GM19193 (cell line): ENCODE data around the gene FAM53B.

ENCODE experiments used
- POLR2A ChIP-seq: IDR thresholded peaks from 4 replicates; pipeline ENCODE4 v1.6.1; 2011; ENCODE audit not compliant: insufficient read depth, insufficient read length; ENCODE audit errors: extremely low read depth

Gene FAM53B

DNA sequence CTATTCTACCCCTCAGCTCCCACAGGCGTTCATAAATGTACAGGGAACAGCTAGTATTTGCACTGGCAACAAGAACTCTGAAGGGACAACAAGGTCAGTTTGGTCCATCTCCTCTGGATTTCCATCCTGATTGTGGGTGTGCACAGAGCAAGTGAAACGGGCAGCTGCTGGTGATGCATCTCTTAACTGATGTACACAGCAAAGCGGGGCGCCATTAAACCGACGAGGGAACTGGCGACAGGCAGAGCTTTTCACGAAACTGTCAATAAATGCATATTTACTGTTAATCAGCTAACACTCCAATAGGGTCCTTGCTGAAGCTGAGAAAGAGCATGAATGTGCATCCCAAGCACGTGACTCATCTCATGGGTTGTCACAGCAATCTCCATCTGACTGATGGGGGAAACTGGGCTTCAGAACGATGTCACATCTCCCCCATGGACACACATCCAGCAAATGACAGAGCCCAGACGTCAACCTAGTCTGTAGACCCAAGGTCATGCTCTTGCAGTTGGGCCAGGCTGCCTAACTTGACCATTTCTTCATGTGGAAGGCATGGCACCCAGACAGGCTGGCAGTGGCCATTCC lies 54.2 kb downstream of the FAM53B start:
- TF ChIP-seq POLR2A, result no peak

DNA sequence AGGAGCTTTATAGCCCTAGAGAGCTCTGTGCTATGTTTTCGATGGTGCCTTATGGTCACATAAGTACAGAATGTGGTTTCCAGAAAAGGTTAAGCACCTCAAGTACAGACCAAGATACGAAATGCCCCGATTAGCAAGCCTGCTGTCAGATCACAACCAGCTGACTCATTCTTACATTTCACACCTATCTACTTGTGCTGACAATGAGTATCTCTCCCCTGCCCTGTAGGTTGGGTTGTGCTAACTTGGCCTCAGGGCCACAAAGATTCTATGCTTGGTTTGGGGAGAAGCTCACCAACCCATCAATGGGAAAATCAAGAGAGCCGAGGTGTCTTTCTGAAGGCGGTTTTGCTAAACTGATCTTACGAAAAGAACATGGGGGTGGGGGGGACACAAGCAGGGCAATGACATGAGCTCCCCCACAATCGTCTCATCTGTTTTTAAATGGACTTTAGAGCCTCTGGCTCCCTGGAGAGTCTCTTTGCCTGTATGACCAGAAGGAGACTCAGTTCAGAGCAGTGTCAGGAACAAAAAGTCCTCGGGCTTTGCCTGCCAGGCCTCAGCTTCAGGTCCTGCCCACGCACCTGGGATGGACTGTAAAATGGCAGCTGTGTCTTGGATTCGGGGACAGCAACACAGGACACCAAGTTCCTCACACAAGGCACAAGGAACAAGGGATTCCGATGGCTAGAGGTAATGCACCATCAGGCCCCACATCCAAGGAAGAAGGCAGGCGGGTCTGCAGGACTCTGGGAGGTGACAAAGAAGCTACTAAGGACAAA lies 55.1 kb downstream of the FAM53B start:
- TF ChIP-seq POLR2A, result no peak

DNA sequence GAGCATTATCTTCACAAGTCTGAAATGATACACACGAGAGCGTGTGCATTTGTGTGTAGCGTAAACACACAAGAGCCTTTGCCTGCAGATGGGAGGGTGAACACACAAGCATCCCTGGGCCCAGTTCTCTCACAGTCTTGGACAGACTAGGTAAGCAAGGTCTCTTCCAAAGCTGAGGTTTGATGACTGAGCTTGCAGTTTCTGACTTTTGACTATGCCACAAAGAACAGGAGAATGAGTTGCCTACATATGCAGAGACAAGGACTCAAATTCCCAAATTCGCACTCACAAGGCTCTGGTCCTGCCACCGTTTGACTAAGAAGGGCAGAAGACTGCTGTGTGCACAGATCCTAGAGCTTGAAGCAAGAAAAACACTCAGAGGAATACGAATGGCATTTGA lies 55.8 kb downstream of the FAM53B start:
- no peak for TF ChIP-seq POLR2A

DNA sequence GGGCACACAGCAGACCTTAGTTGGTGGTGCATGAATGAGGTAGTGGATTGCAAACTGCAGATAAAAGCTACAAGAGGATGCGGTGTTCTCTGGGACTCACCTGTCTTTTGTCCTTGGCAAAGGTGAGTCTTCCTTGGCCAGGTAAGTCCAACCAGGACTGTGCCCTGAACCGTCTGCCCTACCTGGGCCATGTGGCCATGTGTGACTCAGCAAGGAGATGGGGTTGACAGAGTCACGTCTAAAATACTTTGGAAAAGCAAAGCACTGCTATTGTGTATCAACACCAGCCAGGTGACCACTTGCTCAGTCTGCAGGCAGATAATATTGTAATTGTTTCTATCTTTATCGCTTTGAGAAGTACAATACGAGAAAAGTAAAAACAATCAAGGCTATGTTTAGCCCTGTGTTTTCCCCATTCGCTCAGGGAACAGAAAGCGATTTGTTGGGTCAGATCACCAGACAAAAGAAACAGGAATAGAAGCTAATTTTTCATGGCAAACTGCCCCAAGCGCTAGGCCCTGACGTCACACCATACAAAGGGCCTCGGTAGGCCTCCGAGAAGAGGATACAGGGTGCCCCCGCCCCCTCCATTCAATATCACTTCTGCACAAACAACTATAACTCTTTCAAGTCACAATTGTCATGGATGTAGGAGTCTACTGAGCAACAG lies 57.3 kb downstream of the FAM53B start:
- no peak for TF ChIP-seq POLR2A

DNA sequence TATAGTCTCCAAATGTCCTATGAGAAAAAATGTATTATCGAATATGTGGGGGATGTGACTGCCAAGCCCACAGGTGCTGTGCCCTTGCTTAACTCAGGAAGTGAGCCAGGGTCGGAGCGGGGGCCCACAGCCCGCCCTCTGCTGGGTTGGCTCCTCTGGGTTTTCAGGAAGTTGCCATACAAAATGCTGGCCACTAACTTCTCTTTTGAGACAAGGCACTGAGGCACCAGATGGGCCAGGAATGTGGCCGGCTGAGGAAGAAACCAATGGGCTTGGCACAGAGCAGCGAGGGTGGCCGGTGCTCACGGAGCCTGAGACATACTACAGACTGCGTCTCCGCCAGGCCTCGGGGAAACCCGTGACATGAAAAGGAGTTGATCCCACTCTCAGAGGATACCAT lies 58.9 kb downstream of the FAM53B start:
- no peak for TF ChIP-seq POLR2A

DNA sequence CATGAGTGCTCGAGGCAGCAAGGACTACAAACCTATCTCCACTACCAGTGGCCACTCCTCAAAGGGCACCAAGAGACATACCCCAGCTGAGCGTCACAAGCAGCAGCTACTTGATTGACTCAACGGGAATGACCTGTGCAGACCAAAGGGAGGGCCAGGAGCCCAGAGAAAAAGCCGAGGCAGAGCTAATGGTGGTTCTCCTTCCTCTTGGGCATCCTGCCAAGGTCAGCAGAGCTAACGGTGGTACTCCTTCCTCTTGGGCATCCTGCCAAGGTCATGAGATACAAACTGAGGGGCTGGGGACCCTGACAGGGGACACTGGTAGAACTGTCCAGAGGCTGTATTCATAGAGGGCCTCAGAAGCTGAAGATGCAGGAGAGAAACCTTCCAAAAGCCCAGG lies 60.4 kb downstream of the FAM53B start:
- TF ChIP-seq POLR2A, result no peak

DNA sequence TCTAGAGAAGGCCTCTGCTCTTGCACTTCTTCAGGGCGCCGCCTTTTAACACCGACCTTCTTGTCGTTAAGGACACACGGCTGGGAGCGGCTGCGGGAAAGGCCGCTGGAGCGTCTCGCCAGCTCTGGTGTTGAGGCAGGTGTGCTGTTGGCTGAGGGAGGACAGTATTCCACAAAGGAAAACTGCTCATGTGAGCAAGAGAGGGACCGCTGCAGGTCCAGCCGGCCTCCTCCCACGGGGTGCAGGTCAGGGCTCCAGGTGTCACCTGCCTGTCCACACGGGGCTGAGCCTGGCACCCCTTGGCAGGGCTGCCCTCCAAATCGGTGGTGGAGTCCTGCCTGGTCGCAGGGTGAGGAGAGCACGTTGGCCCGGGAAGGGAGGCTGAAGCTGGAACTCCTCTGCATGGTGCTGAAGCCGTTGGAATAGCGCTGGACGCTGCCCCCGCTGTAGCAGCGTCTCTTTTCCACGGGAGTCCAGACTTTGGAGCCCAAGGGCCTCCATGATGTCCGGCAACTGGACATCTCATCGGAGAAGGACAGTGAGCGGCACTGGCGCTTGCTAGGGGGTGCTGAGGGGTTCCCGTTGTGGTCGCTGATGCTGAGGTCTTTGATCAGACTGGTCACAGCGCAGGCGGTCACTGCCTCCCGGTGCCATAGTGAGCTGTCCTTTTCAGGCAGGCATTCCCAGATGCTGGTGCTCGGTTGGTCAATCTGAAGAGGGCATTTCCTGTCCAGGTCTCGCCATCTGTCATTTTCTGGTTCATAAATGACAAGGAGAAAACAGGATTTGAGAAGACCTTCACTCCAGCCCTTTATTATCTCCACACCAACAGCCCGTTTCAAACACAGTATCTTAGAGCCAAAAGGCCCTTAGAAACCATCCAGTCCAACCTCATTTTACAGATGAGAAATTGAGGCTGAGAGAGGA lies 62.3 kb downstream of the FAM53B start:
- TF ChIP-seq POLR2A, result no peak

DNA sequence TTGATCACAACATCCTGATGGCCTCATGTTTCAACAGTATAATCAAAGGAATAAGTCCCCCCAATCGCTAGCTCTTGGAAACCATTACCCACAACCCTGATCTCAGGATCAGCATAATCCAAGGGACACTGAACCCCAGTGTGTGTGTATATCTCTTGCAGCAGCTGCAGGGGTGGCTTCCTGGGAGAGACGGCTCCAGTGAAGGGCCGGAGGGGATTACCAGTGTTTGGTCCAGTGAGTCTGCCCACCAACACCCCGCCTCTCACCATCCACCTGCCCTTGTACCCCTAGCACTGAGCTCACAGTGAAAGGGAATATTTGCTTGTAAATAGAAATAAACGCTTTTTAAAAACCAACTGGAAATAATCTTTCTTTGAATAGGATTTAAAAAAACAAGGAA lies 63.1 kb downstream of the FAM53B start:
- no peak for TF ChIP-seq POLR2A

DNA sequence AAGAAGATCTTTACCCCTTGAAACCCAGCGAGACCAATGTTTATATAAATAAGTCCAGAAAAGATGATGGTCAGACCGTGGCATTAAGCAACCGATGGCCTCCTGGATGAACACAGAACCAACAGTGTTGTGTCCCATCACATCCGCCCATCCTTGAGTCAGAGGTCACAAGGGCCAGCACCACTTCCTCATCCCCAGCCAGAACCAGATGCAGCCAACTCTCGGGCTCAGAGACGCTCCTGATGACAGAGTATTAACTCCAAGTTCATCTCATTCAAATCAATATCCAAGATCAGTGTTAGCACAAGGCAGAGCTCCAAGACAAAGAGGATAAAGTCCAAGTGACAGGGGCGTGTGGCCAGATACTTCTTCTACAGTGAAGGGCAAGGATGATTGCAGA lies 63.5 kb downstream of the FAM53B start:
- no peak for TF ChIP-seq POLR2A

DNA sequence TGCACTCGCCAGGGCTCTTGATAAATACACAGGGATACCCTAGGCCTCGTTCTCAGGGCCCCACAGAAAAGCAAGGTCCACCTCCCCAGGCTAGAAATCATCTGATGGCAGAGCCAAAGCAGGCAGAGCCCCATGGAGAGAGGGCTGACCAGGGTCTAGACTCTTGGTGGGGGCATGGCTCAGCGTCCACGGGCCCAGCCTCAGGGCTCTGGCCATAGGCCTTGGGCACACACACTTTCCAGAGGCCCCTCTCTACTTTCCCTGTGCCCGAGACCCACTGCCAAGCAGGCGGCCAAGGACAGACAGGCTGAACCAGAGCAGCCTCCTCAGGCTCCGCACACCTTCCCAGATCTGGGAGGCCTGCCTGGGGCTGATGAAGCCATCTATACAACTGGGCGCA lies 64.8 kb downstream of the FAM53B start:
- no peak for TF ChIP-seq POLR2A

DNA sequence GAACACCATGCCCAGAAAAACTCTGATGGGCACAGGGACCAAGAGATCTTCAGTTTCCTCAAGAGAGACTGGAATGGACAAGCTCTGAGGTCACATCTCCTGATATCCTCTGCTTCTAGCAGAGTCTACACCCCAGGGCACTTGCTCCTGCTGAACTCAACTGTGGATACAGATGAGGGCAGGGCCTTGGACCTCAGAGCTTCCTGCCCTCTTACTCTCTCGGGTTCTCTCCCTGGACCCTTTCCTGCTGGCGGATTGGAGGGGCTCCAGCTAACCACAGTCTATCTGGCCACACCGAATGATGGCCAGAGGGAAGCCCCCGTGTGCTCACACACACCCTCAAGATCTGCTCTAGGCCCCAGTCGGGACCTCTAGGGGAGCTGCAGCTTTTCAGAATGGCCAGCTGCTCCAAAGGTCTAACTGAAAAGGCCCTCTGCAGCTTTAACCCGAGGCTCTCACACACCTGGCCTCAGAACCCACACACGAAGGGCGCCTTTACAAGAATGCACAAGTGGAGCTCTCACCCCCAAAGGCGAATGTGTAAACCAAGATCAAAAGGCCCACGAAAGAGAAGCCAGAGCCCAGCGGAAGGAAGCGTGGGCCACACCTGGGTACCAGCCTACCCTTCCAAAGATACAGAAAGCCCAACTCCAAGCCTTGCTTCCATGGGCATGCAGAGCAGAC lies 65.5 kb downstream of the FAM53B start:
- no peak for TF ChIP-seq POLR2A

DNA sequence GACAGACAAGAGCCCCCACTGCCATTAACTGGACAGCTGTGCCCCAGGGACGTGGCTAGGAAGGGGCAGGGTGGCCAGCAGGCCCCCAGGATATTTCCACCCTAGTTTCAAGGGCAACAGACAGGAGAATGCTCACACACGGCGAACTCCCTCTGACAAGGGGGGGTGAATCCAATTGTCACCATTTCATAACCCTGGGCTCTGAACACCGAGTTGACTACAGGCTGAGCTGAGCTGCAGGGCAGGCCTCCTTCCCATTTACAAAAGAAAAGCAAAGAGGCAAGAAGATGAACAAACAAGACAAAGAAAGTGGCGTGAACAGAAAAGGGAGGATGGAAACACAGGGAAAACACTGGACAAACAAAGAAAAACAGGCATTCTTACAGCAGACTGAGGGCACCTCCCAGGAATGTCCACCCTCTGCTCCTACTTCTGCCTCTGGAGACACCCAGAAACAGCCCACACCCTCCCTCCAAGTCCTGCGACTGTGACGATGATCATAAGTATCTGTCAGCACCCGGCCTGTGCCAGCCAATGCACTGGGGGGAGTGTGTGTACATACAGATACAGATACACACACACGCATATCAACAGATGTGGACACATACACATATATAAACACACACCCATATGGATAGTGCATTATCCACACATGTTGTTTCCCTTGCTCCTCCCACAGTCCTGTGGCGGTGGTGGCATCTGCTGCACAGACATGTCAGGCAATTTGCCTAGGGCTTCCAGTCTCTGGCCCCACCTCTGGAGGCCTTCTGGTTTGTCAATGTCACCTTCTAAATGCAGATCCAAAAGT lies 66.2 kb downstream of the FAM53B start:
- TF ChIP-seq POLR2A, result no peak

DNA sequence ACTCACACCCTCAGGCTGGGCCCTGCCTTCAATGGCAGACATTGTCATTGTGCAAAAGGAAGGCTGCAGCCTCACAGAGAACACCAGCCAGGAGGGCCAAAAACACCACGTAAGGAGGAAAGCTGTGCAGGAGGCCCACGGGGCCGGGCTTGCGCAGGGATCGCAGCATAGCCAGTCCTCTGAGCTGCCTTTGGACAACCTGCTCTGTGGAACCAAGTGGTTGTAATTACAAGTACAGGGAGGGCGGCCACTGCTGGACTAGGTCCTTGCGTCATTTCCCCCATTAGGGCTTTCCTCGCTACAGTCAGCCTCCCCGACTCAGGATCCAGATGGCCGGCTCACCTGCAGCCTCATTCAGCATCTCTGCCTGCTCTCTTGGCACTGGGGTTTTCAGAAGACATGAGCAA lies 66.9 kb downstream of the FAM53B start:
- no peak for TF ChIP-seq POLR2A

DNA sequence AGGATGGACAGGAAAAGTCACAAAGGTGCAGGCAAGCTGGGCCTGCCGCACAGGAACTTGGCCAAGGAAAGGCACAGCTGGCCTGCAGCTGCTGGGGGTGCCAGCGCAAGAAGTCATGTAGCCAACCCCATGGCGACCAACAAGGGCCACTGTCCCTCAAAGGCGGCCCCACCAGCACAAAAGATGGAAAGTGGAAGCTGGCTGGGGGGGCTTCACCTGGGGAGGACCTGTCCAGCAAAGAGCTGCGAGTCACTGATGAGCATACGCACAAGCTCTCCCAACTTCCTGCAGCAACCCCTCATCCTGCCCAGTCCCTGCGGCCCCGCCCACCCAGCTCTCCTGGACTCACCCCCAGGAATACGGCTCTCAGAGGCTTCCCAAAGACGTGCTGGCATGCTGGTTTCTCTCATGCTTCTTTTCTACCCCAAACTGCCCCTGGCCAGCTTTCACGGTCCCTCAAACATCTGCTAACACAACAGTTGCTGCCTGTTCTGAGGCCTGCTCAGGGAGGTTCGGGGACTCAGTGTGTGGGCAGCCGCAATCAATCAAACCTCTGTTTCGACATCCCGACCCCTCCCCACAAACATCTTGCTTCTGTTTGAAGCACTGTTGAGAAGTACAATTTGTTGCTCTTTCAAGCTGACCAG lies 67.6 kb downstream of the FAM53B start:
- no peak for TF ChIP-seq POLR2A

DNA sequence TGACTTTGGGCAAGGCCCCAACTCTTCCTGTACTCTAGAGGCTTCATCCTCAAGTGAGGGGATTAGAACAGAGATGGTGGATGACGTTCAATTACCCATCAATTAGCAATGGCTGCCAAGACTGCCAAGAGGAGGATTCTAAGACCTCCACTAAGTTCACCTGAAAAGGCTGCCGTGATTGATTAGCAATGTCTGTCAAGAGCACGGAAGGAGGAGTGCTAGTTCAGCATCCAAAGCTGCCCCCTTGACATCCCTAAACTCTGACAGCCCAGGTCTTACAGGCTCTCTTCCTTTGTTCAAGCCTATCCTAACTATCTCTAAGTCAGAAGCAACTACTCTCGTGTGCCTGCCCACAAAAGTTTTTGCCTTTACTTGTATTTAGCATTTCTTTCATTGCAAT lies 68.4 kb downstream of the FAM53B start:
- TF ChIP-seq POLR2A, result no peak
